ENCODE data around the gene SETMAR.
"Not testable (repeated sequence)": the region's sequence is repeated elsewhere in the genome, so short reads cannot be mapped to it uniquely, and the experiment has no call there.

SETMAR gene

DNA sequence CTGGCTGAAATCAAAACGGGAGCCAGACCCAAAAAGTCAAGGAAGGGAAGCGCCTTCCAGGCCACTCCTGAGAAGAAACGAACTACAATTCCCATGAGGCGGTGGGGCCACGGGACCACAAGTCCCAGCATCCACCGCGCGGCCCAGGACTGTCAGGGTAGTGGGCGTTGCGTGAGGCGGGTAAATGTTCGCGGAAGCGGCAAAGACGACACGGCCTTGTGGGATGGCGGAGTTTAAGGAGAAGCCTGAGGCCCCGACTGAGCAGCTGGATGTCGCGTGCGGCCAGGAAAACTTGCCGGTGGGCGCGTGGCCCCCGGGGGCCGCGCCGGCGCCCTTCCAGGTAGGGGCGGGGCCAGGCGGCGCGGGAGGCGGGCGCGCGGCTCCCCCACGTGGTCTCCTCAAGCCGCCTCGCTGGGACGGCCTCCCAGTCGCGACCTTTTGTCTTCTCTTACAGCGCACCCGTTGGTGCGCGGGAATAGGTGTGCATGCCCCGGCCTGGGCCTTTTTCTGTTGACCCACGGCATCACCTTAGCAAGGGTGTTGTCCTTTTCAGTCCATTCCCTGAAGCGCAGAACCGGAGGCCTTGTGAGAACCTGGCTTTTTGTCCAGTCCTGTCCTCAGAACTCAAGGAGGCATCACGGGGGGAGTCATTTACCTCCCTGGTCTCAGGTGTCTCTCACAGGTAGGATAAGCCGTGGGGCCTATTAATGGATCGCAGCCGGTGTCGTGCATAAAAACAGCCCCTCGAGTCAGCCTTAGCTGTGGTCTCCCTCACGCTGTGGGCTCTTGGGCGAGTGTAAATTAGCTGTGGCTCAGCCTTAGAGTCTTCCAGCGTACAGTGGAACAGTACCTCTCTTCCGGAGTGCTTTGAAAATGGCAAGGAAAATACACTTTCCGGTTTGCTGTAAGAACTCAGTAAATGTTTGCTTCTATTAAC, at the start of gene SETMAR:
SETMAR (plus strand) TSS at position 183 of the 937 bp plus-strand sequence; CDS start at position 185, 2 bp downstream.
- peak; percentile 97 for DNase-seq (ENCODE audit: low spot score)

DNA sequence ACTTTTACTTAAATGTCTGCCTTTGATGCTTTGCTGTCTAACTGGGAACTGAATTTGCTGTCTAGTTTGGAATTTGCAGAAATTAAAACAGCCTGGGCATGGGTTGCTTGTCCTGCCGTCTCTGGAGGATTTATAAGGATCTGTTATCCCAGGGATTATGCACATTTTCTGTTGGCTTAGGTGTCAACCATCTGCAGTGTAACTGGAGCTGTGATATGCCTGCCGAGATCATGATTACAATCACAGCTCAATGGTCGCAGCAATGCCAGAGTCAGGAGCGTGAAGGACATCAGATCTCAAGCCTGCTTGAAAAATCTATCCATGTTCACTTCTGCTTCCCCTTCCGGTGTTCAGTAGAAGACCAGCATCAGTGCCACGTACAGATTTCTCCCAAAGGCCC, 41.8 kb upstream of the SETMAR start:
- DNase-seq (ENCODE audit: low spot score) = no peak

DNA sequence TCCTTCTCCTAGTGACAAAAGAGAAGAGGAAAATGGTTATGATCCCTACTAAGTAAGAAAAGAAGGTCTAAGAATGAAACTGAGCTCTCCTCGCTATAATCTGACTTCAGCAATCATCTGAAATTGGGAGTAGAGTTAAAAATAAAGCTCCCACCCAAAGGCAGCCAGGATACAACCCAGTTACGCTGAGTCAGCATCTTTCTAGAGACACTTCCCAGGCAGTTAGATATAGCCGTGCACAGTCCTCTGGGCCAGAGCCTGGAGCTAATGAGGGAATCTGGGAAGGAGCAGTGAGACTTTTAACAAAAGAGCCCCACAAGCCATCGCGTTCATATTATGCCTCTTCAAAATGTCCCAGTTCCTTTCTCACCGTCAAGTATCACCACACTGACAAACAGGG, 39.1 kb upstream of the SETMAR start:
- DNase-seq (ENCODE audit: low spot score) = no peak

DNA sequence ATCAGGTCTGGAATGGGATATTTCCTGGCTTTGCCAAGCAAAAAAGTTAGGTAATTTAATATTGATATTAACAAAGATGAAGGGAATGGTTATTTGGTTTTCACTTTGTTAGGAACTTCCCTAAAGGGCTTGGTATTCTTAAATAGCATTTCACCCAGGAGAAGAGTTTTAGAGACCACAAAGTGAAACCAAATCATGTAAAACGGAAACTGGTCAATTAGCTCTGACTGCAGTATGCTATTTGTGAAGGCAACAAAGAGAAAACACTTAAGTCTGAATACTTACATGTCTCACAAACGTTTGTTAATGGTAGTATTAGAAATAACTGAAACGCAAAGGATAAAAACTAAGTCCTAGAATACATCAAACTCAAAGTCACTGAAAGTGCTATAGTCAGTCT, 32.4 kb upstream of the SETMAR start:
- DNase-seq (ENCODE audit: low spot score) = no peak

DNA sequence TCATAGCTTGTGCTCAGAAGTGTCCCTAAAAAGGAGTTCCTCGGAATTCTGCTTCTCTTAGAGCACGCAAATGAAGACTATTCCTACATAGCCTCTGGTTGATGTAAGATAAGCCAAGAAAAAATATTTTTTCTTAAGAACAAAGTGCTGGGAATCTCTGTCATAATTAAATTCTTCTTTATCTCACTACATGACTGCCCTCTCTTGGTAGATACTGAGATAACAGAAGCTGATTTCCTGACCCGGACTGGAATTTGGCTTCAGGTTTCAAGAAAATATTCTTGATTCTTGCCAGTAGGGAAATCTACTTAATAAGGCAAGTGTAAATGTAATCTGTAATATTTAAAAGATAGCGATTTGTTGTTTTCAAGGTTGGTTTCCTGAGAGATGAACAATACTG, 31.3 kb upstream of the SETMAR start:
- peak; percentile 56 for DNase-seq (ENCODE audit: low spot score)

DNA sequence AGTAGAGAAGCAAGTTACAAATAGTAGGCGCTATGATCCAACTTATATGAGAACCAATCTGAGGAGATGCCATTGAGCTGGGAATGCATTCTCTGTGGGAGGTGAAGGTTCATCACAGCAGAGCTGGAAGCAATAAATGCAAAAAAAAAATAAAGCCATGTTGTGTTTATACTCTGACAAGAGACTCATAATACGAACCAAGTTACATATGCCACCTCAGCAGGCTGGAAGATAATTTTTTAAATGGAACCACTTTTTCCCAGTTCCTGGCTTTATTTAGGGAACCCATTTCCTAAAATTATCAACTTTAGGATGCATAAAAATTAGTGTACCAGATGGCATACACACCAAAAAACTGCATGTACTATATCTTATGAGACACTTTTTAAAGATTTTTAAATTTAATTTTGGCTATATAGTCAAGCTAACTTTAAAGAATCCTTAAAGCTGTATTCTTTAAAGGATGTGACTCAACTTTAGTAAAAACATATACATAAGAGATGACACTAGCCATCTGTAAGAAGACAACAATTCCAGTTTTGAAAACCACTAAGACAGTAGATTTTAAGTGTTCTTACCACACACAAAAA, 23.6 kb upstream of the SETMAR start:
- no peak for DNase-seq (ENCODE audit: low spot score)

DNA sequence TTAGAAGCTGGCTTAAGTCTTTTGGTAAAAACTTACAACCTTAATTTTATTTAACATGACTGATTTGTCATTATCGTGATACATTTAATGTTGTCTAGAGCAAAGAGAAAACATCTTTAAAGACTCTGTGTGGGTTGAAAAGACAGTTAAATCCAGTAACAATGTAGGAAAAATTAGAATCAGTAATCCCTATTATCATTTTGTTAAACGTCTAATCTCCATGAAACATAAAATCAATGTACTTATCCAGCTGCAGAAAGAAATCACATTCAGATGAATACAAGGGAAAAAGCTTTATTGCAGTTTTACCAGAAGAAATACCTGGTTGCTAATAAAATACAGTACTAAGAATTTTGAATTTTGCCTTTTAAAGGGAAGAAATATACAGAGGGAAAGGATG, 21.2 kb upstream of the SETMAR start:
- no peak for DNase-seq (ENCODE audit: low spot score)

DNA sequence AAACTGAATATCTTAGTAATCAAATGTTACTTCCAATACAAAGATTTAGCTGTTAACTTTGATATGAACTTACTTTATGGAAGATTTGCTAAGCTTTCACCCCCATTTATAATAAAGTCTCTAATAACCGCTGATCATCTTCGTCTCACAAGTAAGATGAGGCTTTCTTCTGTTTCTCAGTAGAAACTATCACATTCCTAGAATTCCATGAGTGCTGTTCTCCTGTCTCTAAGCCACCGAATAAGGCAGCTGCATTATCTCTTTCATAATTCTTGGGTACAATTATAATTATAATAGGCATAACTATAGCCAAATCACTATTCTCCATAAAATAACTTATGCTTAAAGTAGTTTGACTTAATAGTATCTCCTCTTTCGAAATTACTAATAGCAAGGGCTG, 18.3 kb upstream of the SETMAR start:
- peak; percentile 20 for DNase-seq (ENCODE audit: low spot score)

DNA sequence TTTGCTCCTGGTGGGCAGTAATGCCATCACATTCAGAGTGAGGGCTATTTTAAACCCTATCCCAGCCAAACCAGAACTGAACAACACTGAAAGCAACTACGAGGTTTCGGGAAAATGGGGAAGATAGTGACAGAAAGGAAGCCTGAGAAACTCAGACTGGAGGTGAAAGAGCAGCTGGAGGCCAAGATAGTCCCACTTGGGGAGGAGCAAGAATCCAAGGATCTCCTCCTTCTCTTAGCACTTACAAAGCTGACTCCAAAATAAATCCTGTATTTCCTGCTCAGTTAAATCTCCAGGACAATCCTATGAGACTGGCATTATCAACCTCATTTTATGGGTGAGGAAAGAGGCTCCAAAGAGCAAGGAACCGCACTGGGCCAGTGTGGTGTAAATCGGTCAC, 14.1 kb upstream of the SETMAR start:
- DNase-seq (ENCODE audit: low spot score) = no peak

DNA sequence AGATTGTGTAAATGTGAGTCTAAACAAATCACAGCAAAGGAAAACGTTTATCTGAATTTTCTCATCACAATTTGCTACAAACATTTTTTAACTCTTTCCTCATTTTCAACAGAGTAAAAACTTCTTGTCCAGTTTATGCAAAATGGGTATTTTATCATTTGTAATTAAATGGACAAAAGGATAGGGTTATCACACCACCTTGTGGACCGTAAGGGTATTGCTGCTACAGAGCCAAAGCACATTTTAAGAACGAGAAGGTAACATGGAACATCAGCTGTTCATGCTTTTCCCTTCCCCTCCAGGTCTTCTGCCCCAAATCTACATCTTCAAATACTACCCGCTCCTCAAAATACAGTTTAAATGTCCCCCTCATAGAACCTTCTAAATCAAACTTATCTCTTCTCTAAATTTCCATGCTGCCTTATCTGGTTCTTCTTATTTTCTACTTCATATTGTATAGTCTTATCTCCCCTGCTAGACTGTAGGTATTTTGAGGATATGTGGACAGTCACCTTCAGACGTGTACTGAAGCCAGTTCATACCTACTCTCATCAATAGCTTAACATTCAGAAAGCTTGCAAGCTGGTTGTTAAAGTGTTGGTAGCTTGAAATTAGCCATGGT, 12.8 kb upstream of the SETMAR start:
- peak; percentile 53 for DNase-seq (ENCODE audit: low spot score)

DNA sequence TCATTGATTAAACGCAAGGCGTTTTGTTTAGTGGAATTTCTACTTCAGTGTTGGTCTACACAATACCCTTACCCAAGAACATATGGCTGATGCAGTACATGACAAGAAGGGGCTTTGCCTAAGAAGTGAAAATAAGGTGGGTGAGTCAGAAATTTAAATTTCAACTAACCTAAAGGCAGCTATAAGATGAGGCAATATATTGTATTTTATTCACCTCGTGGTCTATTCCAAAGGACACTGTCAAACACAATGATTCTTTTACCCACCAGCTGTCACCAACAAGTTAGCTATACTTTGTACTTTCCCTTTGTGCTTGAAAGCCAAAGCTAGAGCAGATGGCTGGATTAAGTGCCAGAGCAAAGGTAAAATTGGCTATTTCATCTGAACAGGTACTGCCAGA, 10.9 kb upstream of the SETMAR start:
- DNase-seq (ENCODE audit: low spot score) = no peak

DNA sequence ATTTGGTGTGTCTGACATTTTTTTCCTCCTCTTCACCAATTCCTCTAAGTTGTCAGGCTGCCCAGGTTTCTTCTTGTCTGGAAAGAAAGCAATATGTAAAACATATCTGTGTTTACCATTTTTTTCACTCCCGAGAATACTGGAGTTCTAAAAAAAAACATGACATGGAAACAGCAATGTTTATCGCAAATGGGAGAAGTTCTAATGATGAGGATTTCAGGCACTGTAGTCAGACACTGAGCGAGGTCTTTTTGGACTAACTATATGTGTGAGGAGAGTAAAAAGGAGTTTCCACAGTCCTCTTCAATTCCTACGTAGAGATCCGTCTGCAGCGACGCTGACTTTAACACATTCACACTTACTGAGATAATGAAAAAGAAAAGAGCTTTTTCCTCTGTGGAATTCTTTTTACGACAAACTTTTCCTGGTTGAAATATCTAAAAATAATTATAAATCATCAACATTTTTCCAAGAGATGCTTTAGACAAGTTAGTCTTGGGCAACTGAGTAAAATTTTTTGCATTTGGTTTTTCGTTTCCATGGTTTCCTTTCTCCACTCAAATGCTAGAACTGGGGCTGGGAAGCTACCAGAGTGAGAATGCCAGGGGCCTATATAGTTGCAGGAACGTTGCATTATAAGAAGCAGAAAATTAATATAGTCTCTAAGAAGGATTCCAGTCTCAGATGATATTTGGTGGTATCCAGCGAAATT, 8.4 kb upstream of the SETMAR start:
- DNase-seq (ENCODE audit: low spot score) = no peak

DNA sequence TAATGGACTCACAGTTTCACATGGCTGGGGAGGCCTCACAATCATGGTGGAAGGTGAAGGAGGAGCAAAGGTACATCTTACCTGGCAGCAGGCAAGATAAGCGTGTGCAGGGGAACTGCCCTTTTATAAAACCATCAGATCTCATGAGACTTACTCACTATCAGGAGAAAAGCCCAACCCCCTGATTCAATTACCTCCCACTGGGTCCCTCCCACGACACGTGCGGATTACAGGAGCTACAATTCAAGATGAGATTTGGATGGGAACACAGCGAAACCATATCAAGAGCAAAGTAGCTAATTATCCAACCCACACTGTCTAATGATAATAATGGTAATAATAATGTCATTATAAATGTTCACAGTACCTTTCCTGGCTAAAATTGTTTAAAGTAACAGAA, 6.7 kb upstream of the SETMAR start:
- DNase-seq (ENCODE audit: low spot score) = not testable (repeated sequence)

DNA sequence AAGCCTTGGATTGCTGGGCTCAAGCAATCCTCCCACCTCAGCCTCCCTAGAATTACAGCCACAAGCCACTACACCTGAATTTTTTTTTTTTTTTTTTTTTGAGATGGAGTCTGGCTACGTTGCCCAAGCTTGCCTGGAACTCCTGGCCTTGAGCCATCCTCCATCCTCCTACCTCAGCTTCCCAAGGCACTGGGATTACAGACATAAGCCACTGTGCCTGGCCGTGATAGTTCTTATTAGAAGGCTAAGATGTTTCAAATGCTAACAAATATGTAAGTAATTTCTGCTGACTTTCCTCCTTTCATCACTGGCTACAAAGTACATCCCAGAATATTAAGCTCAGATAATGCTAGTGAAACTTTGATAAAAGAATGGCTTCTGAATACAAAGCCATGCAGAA, 5.7 kb upstream of the SETMAR start:
- DNase-seq (ENCODE audit: low spot score) = no peak

DNA sequence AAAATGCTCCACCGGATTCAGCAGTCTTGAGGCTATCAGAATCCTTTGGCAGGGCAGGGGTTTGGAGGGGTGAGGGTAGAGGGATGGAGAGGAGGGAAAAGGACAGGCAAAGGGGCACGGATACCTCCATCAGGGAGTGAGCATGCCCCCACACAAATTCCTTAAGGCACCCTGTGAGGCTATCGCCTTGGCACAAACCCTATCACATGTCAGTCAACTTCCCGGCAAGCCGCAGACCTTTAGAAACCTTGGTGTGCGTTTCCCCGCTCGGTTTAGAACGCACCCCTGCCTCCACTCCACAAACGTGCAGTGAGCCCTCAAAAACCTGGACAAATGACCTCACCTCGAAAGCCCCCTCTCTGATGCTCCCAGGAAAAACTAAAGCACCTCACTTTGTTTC, 422 bp upstream of the SETMAR start:
- no peak for DNase-seq (ENCODE audit: low spot score)

DNA sequence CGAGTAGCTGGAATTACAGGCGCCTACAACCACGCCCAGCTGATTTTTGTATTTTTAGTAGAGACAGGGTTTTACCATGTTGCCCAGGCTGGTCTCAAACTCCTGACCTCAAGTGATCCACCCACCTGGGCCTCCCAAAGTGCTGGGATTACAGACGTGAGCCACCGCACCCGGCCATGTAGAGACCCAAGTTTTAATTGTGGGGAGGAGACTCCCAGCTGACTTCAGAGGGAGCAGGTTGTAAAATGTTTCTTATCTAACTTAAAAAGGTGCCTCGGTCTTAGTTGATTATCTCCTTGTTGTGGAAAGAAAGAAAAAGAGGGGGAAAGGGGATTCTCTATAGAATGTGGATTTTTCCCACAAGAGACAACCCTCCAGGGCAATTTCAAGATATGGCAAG, 2.0 kb downstream of the SETMAR start:
- DNase-seq (ENCODE audit: low spot score) = not testable (repeated sequence)

DNA sequence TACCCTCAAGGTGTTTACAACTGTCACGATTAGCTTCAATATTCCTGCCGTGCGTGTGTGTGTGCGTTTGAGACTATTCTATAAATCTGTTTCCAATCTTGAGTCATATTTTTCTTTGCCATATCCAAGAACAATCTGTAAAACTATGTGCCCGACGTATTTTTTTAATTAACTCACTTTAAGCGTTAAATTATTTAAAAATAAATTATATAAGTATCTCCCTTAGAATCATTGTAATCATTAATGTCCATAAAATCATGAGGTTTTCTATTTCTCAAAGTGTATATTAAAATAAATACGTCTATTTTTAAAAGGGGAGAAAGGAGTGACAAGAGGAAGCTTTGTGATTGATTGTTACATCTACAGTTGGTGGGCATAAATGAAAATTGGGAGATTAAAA, 2.9 kb downstream of the SETMAR start:
- no peak for DNase-seq (ENCODE audit: low spot score)

DNA sequence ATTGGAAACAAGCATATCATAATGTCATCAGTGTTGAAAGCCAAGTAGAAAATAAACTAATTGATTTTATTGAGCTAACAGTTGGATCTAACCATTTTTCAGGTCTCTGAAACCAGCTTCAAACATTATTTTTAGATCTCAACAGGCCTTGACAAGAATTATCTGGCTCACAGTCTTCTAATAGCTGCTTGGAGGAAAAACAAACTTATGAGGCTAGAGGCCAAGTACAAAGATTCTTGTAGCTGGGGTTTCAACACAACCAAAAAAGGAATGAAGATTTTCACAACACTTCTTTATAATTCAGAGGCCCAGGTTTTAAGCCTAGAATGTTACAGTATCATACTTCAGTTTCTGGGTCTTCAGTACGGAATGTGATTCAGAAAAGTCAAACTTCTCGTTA, 3.7 kb downstream of the SETMAR start:
- peak; percentile 41 for DNase-seq (ENCODE audit: low spot score)

DNA sequence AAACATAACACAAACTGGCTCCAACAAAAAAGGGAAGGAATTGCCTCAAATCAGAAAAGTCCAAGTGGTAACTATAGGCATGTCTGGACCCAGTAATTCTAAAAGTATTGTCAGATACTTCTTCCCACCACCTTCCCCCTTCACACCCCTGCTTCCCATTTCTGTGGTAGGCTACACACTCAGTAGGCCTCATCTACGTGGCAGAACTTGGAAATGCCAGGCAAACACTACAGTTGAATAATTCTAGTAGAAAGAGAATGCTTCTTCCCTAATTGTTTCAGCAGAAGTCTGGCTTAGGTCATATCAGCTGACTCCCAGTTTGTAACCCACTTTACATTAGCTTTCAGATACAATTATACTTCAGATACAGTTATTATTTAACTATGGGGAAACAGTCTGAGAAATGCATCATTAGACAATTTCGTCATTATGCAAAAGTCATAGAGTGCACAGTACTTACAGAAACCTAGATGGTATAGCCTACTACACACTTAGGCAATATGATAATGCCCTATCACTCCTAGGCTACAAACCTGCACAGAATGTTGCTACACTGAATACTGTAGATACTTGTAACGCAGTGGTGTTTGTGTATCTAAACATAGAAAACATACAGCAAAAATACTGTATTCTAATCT, 6.4 kb downstream of the SETMAR start:
- no peak for DNase-seq (ENCODE audit: low spot score)

DNA sequence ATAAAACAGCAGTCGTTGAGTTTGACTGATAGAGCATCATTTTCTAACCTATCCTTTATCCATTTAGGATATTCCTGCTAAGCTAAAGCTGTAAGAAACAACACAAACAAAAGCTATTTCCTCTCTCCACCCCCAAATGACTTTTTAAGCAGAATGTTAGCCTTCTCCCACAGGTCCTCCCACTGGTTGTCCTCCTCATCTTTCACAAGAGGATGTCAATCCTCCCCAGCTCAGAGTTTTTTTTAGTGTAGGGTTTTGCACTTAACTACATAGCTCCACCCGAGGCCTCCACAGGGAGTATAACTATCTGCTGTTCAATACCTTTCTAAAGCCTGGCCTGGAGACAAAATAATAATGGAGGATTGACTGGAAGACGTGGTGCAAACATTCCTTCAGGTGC, 7.8 kb downstream of the SETMAR start:
- DNase-seq (ENCODE audit: low spot score) = no peak

DNA sequence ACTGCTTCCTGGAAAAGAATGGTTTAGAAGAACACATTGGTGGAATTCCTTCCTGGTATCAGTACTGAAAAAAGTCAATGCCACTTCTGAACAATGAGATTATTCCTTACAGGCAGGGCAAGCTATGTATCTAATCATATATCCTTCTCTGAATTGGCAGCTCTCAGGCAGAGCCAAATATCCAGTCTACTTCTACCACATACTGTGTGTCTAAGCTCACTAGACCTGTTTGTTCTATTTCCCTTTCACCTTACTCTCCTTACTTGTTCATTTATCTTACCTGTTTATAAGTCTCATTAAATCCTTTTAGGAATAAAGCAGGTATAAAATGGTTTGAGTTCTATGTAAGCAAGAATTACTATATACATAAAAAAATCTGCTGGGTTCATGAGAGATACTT, 8.3 kb downstream of the SETMAR start:
- no peak for DNase-seq (ENCODE audit: low spot score)

Measured in AG20443 (cell line).